K562 (cell line): ENCODE data around the gene LRRC74B. TPM values are rescaled to one million over a fixed set of nuclear protein-coding genes. Genes with fewer than 3 reads are reported as not detected.

ENCODE experiments used
- COPS2 ChIP-seq: fragments of 450-650 bp; conservative IDR thresholded peaks from 2 replicates; pipeline ENCODE4 v1.6.1; 2016; ENCODE audit warnings: mild to moderate bottlenecking, moderate library complexity
- CTCF ChIP-seq, 3 experiments: IDR thresholded peaks in 2 of 3; conservative IDR thresholded peaks in 1 of 3; 2 replicates each; pipeline ENCODE4 v1.5.1; 2011 to 2012; ENCODE audit warnings: low read length in 3 of 3, mild to moderate bottlenecking in 3 of 3, control low read depth in 2 of 3, improper control_type of control experiment in 1 of 3, inconsistent platforms in 1 of 3, low read depth in 1 of 3, mixed read lengths in 1 of 3, moderate library complexity in 1 of 3; ENCODE audit not compliant: insufficient read depth in 2 of 3
- DACH1 ChIP-seq: fragments of 450-650 bp; IDR thresholded peaks from 2 replicates; pipeline ENCODE4 v1.6.1; 2018; ENCODE audit not compliant: partially characterized antibody
- DPF2 ChIP-seq: fragments of 450-650 bp; IDR thresholded peaks from 2 replicates; pipeline ENCODE4 v1.6.1; 2016
- ELF4 ChIP-seq: fragments of 450-650 bp; formaldehyde crosslinking; IDR thresholded peaks from 2 replicates; pipeline ENCODE4 v1.4.0; 2022; ENCODE audit warnings: missing genetic modification characterization
- ETS2 ChIP-seq: IDR thresholded peaks from 2 replicates; pipeline ENCODE4 v1.6.1; 2016; ENCODE audit warnings: borderline replicate concordance, missing genetic modification characterization, mild to moderate bottlenecking, moderate library complexity, missing compliant biosample characterization; ENCODE audit not compliant: poor library complexity, severe bottlenecking
- GABPA ChIP-seq: fragments of 200-800 bp; sonication (Bioruptor generic); conservative IDR thresholded peaks from 2 replicates; pipeline ENCODE4 v1.6.1; 2016; ENCODE audit warnings: low read depth, missing genetic modification characterization, missing compliant biosample characterization
- GATAD2A ChIP-seq: fragments of 450-650 bp; IDR thresholded peaks from 2 replicates; pipeline ENCODE4 v1.6.1; 2017
- HSF4 ChIP-seq: fragments of 250-450 bp; sonication (Bioruptor Pico); IDR thresholded peaks from 2 replicates; pipeline ENCODE4 v2.1.2; 2022; ENCODE audit warnings: mild to moderate bottlenecking, moderate library complexity, borderline replicate concordance
- KHSRP ChIP-seq: fragments of 450-650 bp; IDR thresholded peaks from 2 replicates; pipeline ENCODE4 v1.6.1; 2017
- MAFG ChIP-seq: fragments of 450-650 bp; conservative IDR thresholded peaks from 2 replicates; pipeline ENCODE4 v1.6.1; 2016; ENCODE audit warnings: missing genetic modification characterization, missing compliant biosample characterization
- NBN ChIP-seq: fragments of 450-650 bp; IDR thresholded peaks from 2 replicates; pipeline ENCODE4 v1.6.1; 2016; ENCODE audit warnings: low read depth, mild to moderate bottlenecking
- NEUROD1 ChIP-seq: fragments of 150-350 bp; IDR thresholded peaks from 2 replicates; pipeline ENCODE4 v1.6.1; 2014; ENCODE audit warnings: borderline replicate concordance, low read length, low read depth; ENCODE audit not compliant: partially characterized antibody
- PHTF2 ChIP-seq: fragments of 250-450 bp; sonication (Bioruptor Pico); IDR thresholded peaks from 2 replicates; pipeline ENCODE4 v1.5.0; 2021; ENCODE audit warnings: mild to moderate bottlenecking
- POLR3A ChIP-seq: IDR thresholded peaks from 2 replicates; pipeline ENCODE4 v1.6.1; 2011; ENCODE audit warnings: borderline replicate concordance, mild to moderate bottlenecking, moderate library complexity; ENCODE audit not compliant: insufficient read length, insufficient read depth; ENCODE audit errors: extremely low read depth
- RCOR1 ChIP-seq, 2 experiments: IDR thresholded peaks; 2 replicates each; pipeline ENCODE4 v1.6.1; 2012; ENCODE audit warnings: low read depth in 2 of 2, low read length in 2 of 2, borderline replicate concordance in 1 of 2, improper control_type of control experiment in 1 of 2
- SIN3A ChIP-seq, 2 experiments: fragments of 150-350 bp in 1 of 2; IDR thresholded peaks; 2 replicates each; pipeline ENCODE4 v1.6.1; 2011 to 2016; ENCODE audit warnings: borderline replicate concordance in 2 of 2, low read depth in 2 of 2, low read length in 2 of 2, mild to moderate bottlenecking in 2 of 2, moderate library complexity in 2 of 2; ENCODE audit not compliant: control insufficient read depth in 1 of 2
- SMARCB1 ChIP-seq: IDR thresholded peaks from 2 replicates; pipeline ENCODE4 v1.6.1; 2011; ENCODE audit warnings: improper control_type of control experiment, low read depth; ENCODE audit not compliant: insufficient read length
- SMC3 ChIP-seq: conservative IDR thresholded peaks from 2 replicates; pipeline ENCODE4 v1.6.1; 2011; ENCODE audit warnings: low read depth, low read length, improper control_type of control experiment; ENCODE audit not compliant: insufficient read depth
- TAF9B ChIP-seq: fragments of 450-650 bp; IDR thresholded peaks from 2 replicates; pipeline ENCODE4 v1.6.1; 2018; ENCODE audit warnings: mild to moderate bottlenecking; ENCODE audit not compliant: partially characterized antibody
- TEAD4 ChIP-seq, 2 experiments: sonication (generic) in 1 of 2; formaldehyde crosslinking in 1 of 2; IDR thresholded peaks; 2 replicates each; pipeline versions ENCODE4 v1.6.1 to v1.8.0; 2012 to 2022; ENCODE audit warnings: borderline replicate concordance in 1 of 2, inconsistent platforms in 1 of 2, low read length in 1 of 2, mild to moderate bottlenecking in 1 of 2, missing genetic modification reagents in 1 of 2
- TSC22D4 ChIP-seq: fragments of 450-650 bp; IDR thresholded peaks from 2 replicates; pipeline ENCODE4 v1.6.1; 2016; ENCODE audit warnings: missing genetic modification characterization, missing biosample characterization, control low read depth
- U2AF1 ChIP-seq: fragments of 200-400 bp; formaldehyde crosslinking; optimal IDR thresholded peaks from 2 replicates; pipeline ENCODE3; 2017; ENCODE audit warnings: mild to moderate bottlenecking, low read depth, low read length, moderate library complexity
- ZNF561 ChIP-seq: fragments of 450-650 bp; formaldehyde crosslinking; conservative IDR thresholded peaks from 2 replicates; pipeline ENCODE4 v1.4.0; 2020; ENCODE audit warnings: mild to moderate bottlenecking, moderate library complexity
- polyA plus RNA-seq, 8 experiments: library from polyadenylated mRNA; depleted of rRNA in 4 of 8; stranded (reverse) in 5 of 8; unstranded in 3 of 8; fragments of >200 nt; fragmentation: Nextera tagmentation in 2 of 8; fragmentation: Illumina TruSeq in 1 of 8; extraction: Ambion mirVana in 2 of 8; extraction: Trizol in 1 of 8; gene quantifications; 2 replicates each; pipeline versions ENCODE4 v1.2.1 to v1.2.3, GENCODE V29; 2011 to 2014; ENCODE audit warnings: inconsistent platforms in 1 of 8, missing spikeins in 1 of 8
- total RNA-seq, 7 experiments: library from RNA; depleted of rRNA in 6 of 7; stranded (reverse); fragments of >200 nt in 6 of 7; fragmentation: Illumina TruSeq in 2 of 7; extraction: Trizol in 2 of 7; gene quantifications; 2 replicates each; pipeline versions ENCODE4 v1.2.1 to v1.2.3, GENCODE V29; 2011 to 2021; ENCODE audit warnings: low replicate concordance in 1 of 7
- TF ChIP-seq, protein P1 (sequence below): fragments of 250-450 bp; sonication (Bioruptor Pico); IDR thresholded peaks from 2 replicates; pipeline ENCODE4 v1.4.0; 2020; ENCODE audit warnings: mild to moderate bottlenecking, moderate library complexity

LRRC74B gene
- total and polyA plus RNA-seq, 9 of the 15 experiments (the other 6 are each of a cell fraction or from before 2014, with no cell fraction given): not detected

DNA sequence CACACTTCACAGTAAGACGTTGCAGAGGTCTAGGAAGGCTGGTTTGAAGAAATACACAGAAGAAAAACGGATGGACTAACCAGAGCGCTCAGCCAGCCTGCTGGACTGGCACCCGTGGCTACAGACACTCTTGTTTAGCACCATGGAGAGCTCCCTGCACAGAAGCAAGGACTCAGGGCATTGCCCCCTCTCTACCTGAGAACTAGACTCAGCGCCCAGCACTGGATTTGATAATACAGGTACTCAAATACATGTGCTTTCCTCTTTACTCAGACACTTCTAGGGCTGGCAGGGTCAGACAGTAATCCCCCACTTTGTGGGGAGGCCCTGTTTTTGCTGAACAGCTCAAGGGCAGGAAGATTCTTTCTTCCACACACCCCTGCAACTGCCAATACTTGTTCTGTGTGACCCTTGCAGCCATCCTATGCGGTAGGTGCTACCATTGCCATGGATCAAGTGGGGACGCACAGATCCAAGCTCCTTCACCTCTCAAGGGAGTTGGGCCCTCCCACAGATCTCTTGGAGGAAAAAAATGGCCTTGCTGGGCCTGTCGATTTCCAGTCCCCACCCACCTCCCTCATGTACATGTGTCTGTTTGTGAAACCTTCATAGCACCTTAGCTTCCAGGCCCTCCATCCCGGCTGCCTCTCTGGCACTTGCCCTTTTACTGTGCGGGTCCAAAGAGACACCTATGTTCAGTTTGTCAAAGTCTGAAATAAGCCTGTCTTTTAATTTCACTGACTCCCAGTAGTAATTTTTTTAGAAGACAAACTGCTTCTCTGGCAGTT is 35.9 kb upstream of the LRRC74B start (continued):
- no peak for TF ChIP-seq CTCF (IDR thresholded peaks at IDR 0.05 in 2 of 3, conservative IDR thresholded peaks at IDR 0.05 in 1 of 3; ENCODE audit: insufficient read depth in 2 of 3, low read depth in 1 of 3, low read length in 3 of 3)
- peak; percentile 89 for TF ChIP-seq SMARCB1
- TF ChIP-seq TEAD4 (IDR thresholded peaks at IDR 0.05; ENCODE audit: low read length): no peak
- no peak for TF ChIP-seq TEAD4 (CRISPR knock-in tag; IDR thresholded peaks at IDR 0.05; ENCODE audit: borderline replicate concordance)
- TF ChIP-seq SIN3A (IDR thresholded peaks at IDR 0.05; ENCODE audit: borderline replicate concordance in 2 of 2, control insufficient read depth in 1 of 2, low read depth in 2 of 2, low read length in 2 of 2): peak in 1 of 2 experiments; percentile 58; a peak in 1 of 4 replicates
- TF ChIP-seq GATAD2A: no peak
- TF ChIP-seq NBN: no peak
- TF ChIP-seq PHTF2: no peak
- no peak for TF ChIP-seq GABPA (tag)
- no peak for TF ChIP-seq HSF4 (CRISPR knock-in tag)
- TF ChIP-seq TAF9B: no peak
- TF ChIP-seq ETS2 (tag): no peak
- no peak for TF ChIP-seq COPS2
- no peak for TF ChIP-seq KHSRP
- peak; percentile 23 to 80; a peak in 3 of 4 replicates for TF ChIP-seq RCOR1 (IDR thresholded peaks at IDR 0.05; ENCODE audit: borderline replicate concordance in 1 of 2, low read depth in 2 of 2, low read length in 2 of 2)
- TF ChIP-seq DPF2: no peak
- peak; percentile 26 for TF ChIP-seq NEUROD1
- TF ChIP-seq TSC22D4 (tag): no peak
- TF ChIP-seq, protein P1, sequence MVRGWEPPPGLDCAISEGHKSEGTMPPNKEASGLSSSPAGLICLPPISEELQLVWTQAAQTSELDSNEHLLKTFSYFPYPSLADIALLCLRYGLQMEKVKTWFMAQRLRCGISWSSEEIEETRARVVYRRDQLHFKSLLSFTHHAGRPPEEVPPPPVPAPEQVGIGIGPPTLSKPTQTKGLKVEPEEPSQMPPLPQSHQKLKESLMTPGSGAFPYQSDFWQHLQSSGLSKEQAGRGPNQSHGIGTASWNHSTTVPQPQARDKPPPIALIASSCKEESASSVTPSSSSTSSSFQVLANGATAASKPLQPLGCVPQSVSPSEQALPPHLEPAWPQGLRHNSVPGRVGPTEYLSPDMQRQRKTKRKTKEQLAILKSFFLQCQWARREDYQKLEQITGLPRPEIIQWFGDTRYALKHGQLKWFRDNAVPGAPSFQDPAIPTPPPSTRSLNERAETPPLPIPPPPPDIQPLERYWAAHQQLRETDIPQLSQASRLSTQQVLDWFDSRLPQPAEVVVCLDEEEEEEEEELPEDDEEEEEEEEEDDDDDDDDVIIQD (CRISPR knock-in tag): no peak
- no peak for TF ChIP-seq SMC3
- TF ChIP-seq U2AF1: no peak
- TF ChIP-seq POLR3A: no peak
- TF ChIP-seq MAFG (tag): no peak
- no peak for TF ChIP-seq ZNF561 (CRISPR knock-in tag)
- TF ChIP-seq DACH1: no peak
- TF ChIP-seq ELF4: no peak
